Right lobe of liver (tissue), 4 donors: Measurements from ENCODE around the gene AHR.

ENCODE experiments used
- CTCF ChIP-seq, 4 donors: fragments of 200-600 bp in 3 of 4; fragments of 450-650 bp in 1 of 4; IDR thresholded peaks; one replicate each; pipeline versions ENCODE4 v1.5.1 to v1.8.0; 2016 to 2022; ENCODE audit warnings: antibody characterized with exemption in 4 of 4, mild to moderate bottlenecking in 2 of 4
- POLR2A ChIP-seq: fragments of 450-650 bp; IDR thresholded peaks from one replicate; pipeline ENCODE4 v1.6.1; 2017; ENCODE audit warnings: antibody characterized with exemption, mild to moderate bottlenecking
- donor health status: DM: no; HTN: no; CAD: no.
- donor health status: DM: no; HTN: no; CAD: no.
- donor health status: DM: no; HTN: yes; CAD: no.

GRCh38 chr7:17301471-17302456, 3.3 kb downstream of the AHR start:
- TF ChIP-seq CTCF (IDR thresholded peaks at IDR 0.05) (peak; percentile 54 to 69 (median 65)), POLR2A (no peak)
